Inflammatory macrophage treated with lipopolysaccharide for 4 hours (primary cell): ENCODE results near the gene IPO5.

Source experiments
- DNase-seq: peaks from one replicate; pipeline ENCODE4 v3.0.0-alpha.2; 2020

The IPO5 gene

DNA sequence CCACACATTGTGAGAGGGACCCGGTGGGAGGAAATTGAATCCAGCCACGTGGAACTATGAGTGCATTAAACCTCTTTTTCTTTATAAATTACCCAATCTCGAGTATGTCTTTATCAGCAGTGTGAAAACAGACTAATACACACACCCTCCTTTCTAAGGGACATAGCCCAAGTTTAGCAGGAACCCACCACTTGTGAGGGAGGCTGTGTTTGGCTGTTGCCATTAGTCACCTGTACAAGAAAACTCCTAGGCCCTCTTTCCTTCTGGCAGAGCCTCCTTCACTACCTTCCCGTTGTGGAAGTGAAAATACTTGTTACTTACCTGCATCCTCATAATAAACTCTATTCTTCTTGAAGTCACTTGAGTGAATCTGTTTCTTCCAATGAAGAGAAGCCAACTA lies 113.2 kb downstream of the IPO5 start:
- DNase-seq: no peak

DNA sequence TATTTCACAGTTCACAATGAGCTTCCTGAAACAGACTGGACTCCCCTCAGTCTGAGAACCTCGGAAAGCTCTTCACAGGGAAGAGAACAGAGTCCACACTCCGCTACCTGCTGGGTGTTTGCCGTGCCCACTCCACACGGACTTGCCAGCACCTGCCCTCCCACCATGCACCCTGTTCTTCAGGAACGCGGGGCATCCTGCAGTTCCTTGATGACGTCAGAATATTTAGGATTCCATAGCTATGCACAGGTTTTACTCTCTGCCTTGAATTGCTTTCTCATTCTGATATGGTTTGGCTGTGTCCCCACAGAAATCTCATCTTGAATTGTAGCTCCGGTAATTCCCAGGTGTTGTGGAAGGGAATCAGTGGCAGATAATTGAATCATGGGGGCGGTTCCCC lies 115.0 kb downstream of the IPO5 start:
- no peak for DNase-seq

GRCh38 chr13:98069985-98070384 lies 116.5 kb downstream of the IPO5 start:
- no peak for DNase-seq

GRCh38 chr13:98071316-98071715 lies 117.8 kb downstream of the IPO5 start:
- DNase-seq: no peak

- DNase-seq: no peak
These were observed 119.0 kb downstream of the IPO5 start for GRCh38 chr13:98072476-98072875.
